Measurements from ENCODE around the gene STC2. TPM values are rescaled to one million over a fixed set of nuclear protein-coding genes. Genes with fewer than 3 reads are reported as not detected.
A peak's percentile ranks its signal among the peaks of the same experiment; 100 is the strongest.

The STC2 gene
- polyA plus RNA-seq, 1 donor: 1.3 TPM

DNA sequence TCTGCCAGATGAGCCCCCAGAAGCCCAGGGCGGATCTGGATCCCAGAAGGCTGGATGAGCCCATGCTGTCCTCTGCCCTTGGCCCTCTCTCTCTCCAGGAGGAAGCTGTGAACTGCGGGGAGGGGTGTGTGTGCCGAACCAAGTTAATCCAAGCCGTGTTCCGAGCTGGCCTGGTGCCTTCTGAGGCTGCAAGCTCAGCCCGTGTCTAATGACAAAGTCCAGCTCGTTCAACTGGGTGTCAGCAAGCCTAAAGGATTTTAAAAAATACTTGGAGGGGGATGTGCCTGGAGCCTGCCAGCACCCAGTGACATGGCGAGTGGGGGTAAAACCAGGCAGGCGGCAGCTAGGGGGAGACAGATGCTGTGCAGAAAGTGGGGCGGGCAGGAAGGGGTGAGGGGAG is 8.0 kb downstream of the STC2 start:
- Histone ChIP-seq H3K27ac (ENCODE audit: low read length) (no peak overlapping the region), H3K27me3 (ENCODE audit: control insufficient read depth, insufficient read depth, low read length) (peaks cover 49% of the 10 kb centered on the region), H3K4me1 (ENCODE audit: control insufficient read depth, insufficient read depth, low read length) (peaks cover 6% of the 10 kb centered on the region), H3K9me3 (ENCODE audit: control insufficient read depth, low read depth, low read length) (peaks cover 3% of the 10 kb centered on the region), H3K4me3 (ENCODE audit: low read length) (no peak overlapping the region), H3K36me3 (ENCODE audit: control insufficient read depth, insufficient read depth, low read length) (no peaks in the 10 kb centered on the region)
- DNase-seq: no peak
- no CpG with 5 or more reads among the region's 10 CpGs for WGBS (ENCODE audit: insufficient coverage, low lambda C conversion rate)

- H3K4me1 ChIP-seq (ENCODE audit: control insufficient read depth, insufficient read depth, low read length): peaks cover 6% of the 10 kb centered on the region
- no peak overlapping the region for H3K27ac ChIP-seq (ENCODE audit: low read length)
- no peak for DNase-seq
These were observed 8.6 kb downstream of the STC2 start for GRCh38 chr5:173319646-173320045.

GRCh38 chr5:173318881-173319620 is 9.2 kb downstream of the STC2 start:
- no CpG with 5 or more reads among the region's 7 CpGs for WGBS (ENCODE audit: insufficient coverage, low lambda C conversion rate)

More at GRCh38 chr5:173319646-173320045, 8.6 kb downstream of the STC2 start:
- peaks cover 44% of the 10 kb centered on the region for H3K27me3 ChIP-seq (ENCODE audit: control insufficient read depth, insufficient read depth, low read length)
- H3K36me3 ChIP-seq (ENCODE audit: control insufficient read depth, insufficient read depth, low read length): no peaks in the 10 kb centered on the region
- WGBS (ENCODE audit: insufficient coverage, low lambda C conversion rate): no CpG with 5 or more reads among the region's 5 CpGs
- H3K9me3 ChIP-seq (ENCODE audit: control insufficient read depth, low read depth, low read length): peaks cover 3% of the 10 kb centered on the region
- H3K4me3 ChIP-seq (ENCODE audit: low read length): no peak overlapping the region

GRCh38 chr5:173318330-173318729 is 9.9 kb downstream of the STC2 start:
- DNase-seq: no peak
- Histone ChIP-seq H3K4me1 (ENCODE audit: control insufficient read depth, insufficient read depth, low read length) (peaks cover 6% of the 10 kb centered on the region), H3K9me3 (ENCODE audit: control insufficient read depth, low read depth, low read length) (peaks cover 3% of the 10 kb centered on the region), H3K36me3 (ENCODE audit: control insufficient read depth, insufficient read depth, low read length) (no peaks in the 10 kb centered on the region), H3K27me3 (ENCODE audit: control insufficient read depth, insufficient read depth, low read length) (peaks cover 43% of the 10 kb centered on the region), H3K27ac (ENCODE audit: low read length) (no peak overlapping the region), H3K4me3 (ENCODE audit: low read length) (no peak overlapping the region)
- WGBS (ENCODE audit: insufficient coverage, low lambda C conversion rate): 100% methylated on average over 1 of the region's 2 CpGs

More at GRCh38 chr5:173318881-173319620, 9.2 kb downstream of the STC2 start:
- Histone ChIP-seq H3K27me3 (ENCODE audit: control insufficient read depth, insufficient read depth, low read length) (peaks cover 43% of the 10 kb centered on the region), H3K9me3 (ENCODE audit: control insufficient read depth, low read depth, low read length) (peaks cover 3% of the 10 kb centered on the region), H3K36me3 (ENCODE audit: control insufficient read depth, insufficient read depth, low read length) (no peaks in the 10 kb centered on the region), H3K4me1 (ENCODE audit: control insufficient read depth, insufficient read depth, low read length) (peaks cover 6% of the 10 kb centered on the region), H3K27ac (ENCODE audit: low read length) (no peak overlapping the region), H3K4me3 (ENCODE audit: low read length) (no peak overlapping the region)
- DNase-seq: no peak

DNA sequence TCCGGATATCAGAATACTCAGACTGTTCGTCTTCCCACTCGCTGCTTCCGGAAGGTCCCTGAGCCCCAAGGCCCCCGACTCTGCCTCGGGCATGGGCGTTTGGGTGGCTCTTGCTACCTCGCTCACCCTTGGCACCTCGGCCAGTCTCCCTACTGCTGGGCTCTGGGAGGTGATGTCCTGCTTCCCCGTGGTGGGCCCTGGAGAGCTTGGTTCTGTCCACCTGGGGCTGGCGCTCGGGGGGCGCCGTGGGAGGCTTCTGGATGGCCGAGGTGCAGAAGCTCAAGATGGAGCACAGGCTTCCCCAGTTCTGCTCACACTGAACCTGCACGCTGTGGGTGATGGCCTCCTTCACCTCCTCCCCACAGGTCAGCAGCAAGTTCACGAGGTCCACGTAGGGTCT is 10.4 kb downstream of the STC2 start:
- H3K36me3 ChIP-seq (ENCODE audit: control insufficient read depth, insufficient read depth, low read length): no peaks in the 10 kb centered on the region
- H3K9me3 ChIP-seq (ENCODE audit: control insufficient read depth, low read depth, low read length): peaks cover 3% of the 10 kb centered on the region
- H3K27ac ChIP-seq (ENCODE audit: low read length): no peak overlapping the region
- no CpG with 5 or more reads among the region's 18 CpGs for WGBS (ENCODE audit: insufficient coverage, low lambda C conversion rate)
- peaks cover 48% of the 10 kb centered on the region for H3K27me3 ChIP-seq (ENCODE audit: control insufficient read depth, insufficient read depth, low read length)
- no peak for DNase-seq
- H3K4me1 ChIP-seq (ENCODE audit: control insufficient read depth, insufficient read depth, low read length): peaks cover 6% of the 10 kb centered on the region
- H3K4me3 ChIP-seq (ENCODE audit: low read length): no peak overlapping the region

DNA sequence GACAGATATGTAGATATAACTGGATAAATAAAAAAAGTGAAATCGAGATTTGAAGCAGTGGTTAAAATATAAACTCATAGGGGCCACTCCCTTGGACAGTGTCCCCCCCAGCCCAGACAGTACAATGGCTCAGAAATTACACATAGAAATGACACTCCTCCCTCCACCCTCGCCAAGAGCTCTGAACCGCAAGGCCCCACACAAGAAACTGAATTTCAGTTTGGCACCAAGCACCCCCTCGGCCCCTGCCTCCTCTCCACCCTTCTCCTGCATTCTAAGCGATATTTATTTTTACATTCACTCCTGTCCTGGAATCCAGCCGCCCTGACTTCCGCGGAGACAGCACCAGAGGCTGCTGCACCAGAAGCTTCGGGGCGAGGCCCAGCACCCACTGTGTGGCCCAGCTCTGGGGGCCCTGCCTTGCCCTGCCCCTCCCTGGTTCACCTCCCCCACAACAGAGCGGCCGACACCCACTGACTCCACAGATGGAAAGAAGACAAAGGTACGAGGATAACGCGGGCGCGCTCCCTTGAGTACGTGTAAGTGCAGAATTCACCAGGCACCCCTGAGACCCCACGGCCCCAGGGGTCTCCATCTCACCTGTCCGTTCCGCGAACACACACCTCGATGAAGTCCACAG is 11.0 kb downstream of the STC2 start:
- WGBS (ENCODE audit: insufficient coverage, low lambda C conversion rate): 60% methylated on average over 1 of the region's 23 CpGs
- no peaks in the 10 kb centered on the region for H3K36me3 ChIP-seq (ENCODE audit: control insufficient read depth, insufficient read depth, low read length)
- H3K4me3 ChIP-seq (ENCODE audit: low read length): no peak overlapping the region
- DNase-seq: no peak
- H3K9me3 ChIP-seq (ENCODE audit: control insufficient read depth, low read depth, low read length): peaks cover 3% of the 10 kb centered on the region
- peaks cover 44% of the 10 kb centered on the region for H3K27me3 ChIP-seq (ENCODE audit: control insufficient read depth, insufficient read depth, low read length)
- no peak overlapping the region for H3K27ac ChIP-seq (ENCODE audit: low read length)
- peaks cover 6% of the 10 kb centered on the region for H3K4me1 ChIP-seq (ENCODE audit: control insufficient read depth, insufficient read depth, low read length)

DNA sequence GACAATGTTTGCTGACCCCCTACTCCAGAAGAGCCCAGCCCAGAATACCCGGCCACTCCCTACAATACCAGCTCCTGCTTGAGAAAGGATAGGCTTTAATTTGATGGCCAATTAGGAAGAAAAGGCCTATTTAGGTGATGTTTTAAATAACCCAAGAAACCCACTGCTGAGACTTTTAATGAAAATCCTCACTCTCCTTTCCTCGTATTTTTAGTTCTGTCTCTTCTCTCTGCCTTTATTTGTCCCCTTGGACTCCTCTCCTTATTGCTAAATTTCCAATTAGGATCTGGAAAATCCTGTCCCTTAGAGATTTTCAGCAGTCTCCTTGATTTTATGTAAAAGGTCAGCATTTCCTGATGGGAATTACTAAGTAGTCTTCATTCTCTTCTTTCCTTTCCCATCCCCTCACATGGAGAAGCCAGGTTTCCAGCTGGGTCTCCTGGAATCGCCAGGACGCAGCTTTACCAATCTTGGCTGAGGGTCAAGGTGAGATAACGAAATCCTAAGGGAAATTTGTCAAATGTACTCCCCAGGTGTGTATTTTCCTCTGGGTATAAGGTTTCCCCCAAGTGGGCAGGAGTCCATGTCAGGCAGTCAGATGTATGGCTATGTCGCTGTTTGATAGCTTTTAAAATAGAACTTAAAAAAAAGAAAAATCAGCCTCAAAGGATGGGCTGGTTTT is 11.7 kb downstream of the STC2 start:
- H3K27ac ChIP-seq (ENCODE audit: low read length): no peak overlapping the region
- no CpG with 5 or more reads among the region's 6 CpGs for WGBS (ENCODE audit: insufficient coverage, low lambda C conversion rate)
- no peak overlapping the region for H3K4me3 ChIP-seq (ENCODE audit: low read length)
- no peak for DNase-seq
- peaks cover 44% of the 10 kb centered on the region for H3K27me3 ChIP-seq (ENCODE audit: control insufficient read depth, insufficient read depth, low read length)
- peaks cover 6% of the 10 kb centered on the region for H3K4me1 ChIP-seq (ENCODE audit: control insufficient read depth, insufficient read depth, low read length)
- H3K9me3 ChIP-seq (ENCODE audit: control insufficient read depth, low read depth, low read length): peaks cover 3% of the 10 kb centered on the region
- no peaks in the 10 kb centered on the region for H3K36me3 ChIP-seq (ENCODE audit: control insufficient read depth, insufficient read depth, low read length)

DNA sequence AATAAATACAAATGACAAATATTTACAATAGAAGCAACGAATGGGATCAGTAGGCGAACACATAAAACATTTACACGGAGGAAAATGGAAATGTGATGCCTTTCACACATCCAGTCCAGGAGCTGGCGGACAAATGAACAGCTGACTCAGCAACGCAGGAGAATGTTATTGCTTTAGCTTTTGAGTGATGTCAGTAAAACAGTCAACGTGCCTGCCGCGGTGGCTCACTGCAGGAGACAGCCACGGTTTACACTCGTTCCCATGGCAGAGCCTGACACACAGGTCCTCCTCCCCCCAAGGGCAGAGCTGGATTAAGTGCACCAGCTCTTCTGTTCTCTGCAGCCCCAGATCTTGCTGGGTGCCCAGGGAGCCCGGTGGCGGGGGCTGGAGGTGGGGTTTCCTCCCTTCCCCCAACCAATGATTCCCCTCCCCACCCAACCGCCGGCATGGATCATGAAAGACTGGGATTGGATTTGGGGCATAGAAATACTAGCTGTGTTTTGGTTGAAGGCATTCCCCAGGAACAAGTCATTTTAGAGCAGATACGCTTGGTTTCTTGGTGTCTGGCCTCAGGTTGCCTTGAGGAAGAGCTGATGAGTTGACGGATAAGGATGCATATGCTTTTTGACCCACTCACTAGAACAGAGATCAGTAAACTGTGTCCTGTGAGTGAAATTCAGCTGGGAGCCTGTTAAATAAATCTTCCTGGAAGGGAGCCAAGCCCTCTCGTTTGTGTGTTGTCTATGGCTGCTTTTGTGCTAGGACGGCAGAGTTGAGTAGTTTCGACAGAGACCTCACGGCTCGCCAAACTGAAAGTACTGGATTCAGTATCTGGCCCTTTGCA is 12.5 kb downstream of the STC2 start:
- peak in 1 of 2 donors; percentile 36 for DNase-seq
- Histone ChIP-seq H3K4me3 (ENCODE audit: low read length) (no peak overlapping the region), H3K4me1 (ENCODE audit: control insufficient read depth, insufficient read depth, low read length) (peaks cover 6% of the 10 kb centered on the region), H3K27me3 (ENCODE audit: control insufficient read depth, insufficient read depth, low read length) (peaks cover 38% of the 10 kb centered on the region), H3K36me3 (ENCODE audit: control insufficient read depth, insufficient read depth, low read length) (no peaks in the 10 kb centered on the region), H3K27ac (ENCODE audit: low read length) (no peak overlapping the region), H3K9me3 (ENCODE audit: control insufficient read depth, low read depth, low read length) (peaks cover 3% of the 10 kb centered on the region)
- no CpG with 5 or more reads among the region's 21 CpGs for WGBS (ENCODE audit: insufficient coverage, low lambda C conversion rate)

DNA sequence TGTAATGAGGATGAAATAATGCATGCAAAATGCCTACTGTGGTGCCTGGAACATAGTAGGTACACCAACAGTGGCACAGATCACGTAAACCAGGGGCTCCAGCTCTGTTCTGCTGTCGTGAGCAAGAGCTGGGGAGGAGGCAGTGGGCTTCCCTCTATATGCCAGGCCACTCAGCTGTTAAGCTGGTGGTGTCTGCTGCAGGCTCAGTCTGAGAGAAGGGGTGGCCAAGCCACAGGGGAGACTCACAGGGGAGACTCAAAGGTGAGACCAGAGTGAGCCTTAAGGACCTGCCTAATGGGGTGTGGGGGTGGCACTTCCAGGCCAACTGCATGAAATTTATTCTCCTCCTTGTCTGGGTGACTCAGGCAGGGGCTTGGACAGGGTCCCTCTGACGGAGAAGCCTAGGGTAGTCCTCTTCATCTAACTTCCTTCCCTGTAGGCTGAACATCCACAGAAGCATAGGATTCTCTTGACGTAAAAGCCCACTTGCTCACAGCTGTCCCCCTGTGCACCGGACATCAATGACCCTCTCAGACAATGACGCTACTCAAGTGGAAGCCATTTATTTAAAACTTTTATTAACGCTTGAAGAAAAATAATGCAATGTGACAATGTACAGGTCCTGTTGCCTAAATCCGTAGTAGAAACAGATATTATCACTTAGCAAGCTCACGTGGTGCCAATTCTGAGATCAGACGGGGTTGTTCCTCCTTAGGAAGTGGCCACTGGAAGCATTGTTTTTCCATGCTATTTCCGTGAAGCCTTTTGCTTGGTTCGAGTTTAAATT is 13.9 kb downstream of the STC2 start:
- no peak for DNase-seq
- H3K27me3 ChIP-seq (ENCODE audit: control insufficient read depth, insufficient read depth, low read length): peaks cover 30% of the 10 kb centered on the region
- no CpG with 5 or more reads among the region's 12 CpGs for WGBS (ENCODE audit: insufficient coverage, low lambda C conversion rate)
- H3K27ac ChIP-seq (ENCODE audit: low read length): no peak overlapping the region
- no peak overlapping the region for H3K4me3 ChIP-seq (ENCODE audit: low read length)
- H3K4me1 ChIP-seq (ENCODE audit: control insufficient read depth, insufficient read depth, low read length): peaks cover 4% of the 10 kb centered on the region
- H3K9me3 ChIP-seq (ENCODE audit: control insufficient read depth, low read depth, low read length): peaks cover 3% of the 10 kb centered on the region
- H3K36me3 ChIP-seq (ENCODE audit: control insufficient read depth, insufficient read depth, low read length): no peaks in the 10 kb centered on the region
